Epithelial cell of esophagus (primary cell): ENCODE results near the gene GRPEL2.
A peak's percentile ranks its signal among the peaks of the same experiment; 100 is the strongest.

Experiments
- DNase-seq: peaks from one replicate; pipeline ENCODE4 v3.0.0; 2010; ENCODE audit warnings: low read depth
- H3K4me3 ChIP-seq: 2 replicates; pipeline ENCODE4 v1.5.1; 2011; ENCODE audit warnings: mild to moderate bottlenecking, low read length, control low read depth
- CTCF ChIP-seq: IDR thresholded peaks from 2 replicates; pipeline ENCODE4 v1.5.1; 2011; ENCODE audit warnings: low read depth, mild to moderate bottlenecking, low read length, control low read depth, inconsistent platforms; ENCODE audit not compliant: insufficient read depth; ENCODE audit errors: missing control alignments

GRPEL2 gene

GRCh38 chr5:149374801-149375200 is 29.5 kb downstream of the GRPEL2 start:
- TF ChIP-seq CTCF: no peak
- DNase-seq: no peak
- H3K4me3 ChIP-seq: no peak overlapping the region

- TF ChIP-seq CTCF: no peak
- DNase-seq: no peak
- no peak overlapping the region for H3K4me3 ChIP-seq
Observed at GRCh38 chr5:149375434-149375833, 30.1 kb downstream of the GRPEL2 start.

- TF ChIP-seq CTCF: no peak
- no peak overlapping the region for H3K4me3 ChIP-seq
- no peak for DNase-seq
Observed at GRCh38 chr5:149376104-149376503, 30.8 kb downstream of the GRPEL2 start.

GRCh38 chr5:149376711-149377447 is 31.6 kb downstream of the GRPEL2 start:
- no peak for TF ChIP-seq CTCF
- DNase-seq: no peak

GRCh38 chr5:149378241-149378820 is 33.0 kb downstream of the GRPEL2 start:
- DNase-seq: peak; percentile 58
- TF ChIP-seq CTCF: no peak
- H3K4me3 ChIP-seq: no peak overlapping the region

More at GRCh38 chr5:149376711-149377447, 31.6 kb downstream of the GRPEL2 start:
- no peak overlapping the region for H3K4me3 ChIP-seq

- TF ChIP-seq CTCF: no peak
- no peak for DNase-seq
- no peak within 1 kb of the TSS for H3K4me3 ChIP-seq
Observed at GRCh38 chr5:149379177-149379761, 34.0 kb downstream of the GRPEL2 start, which contains the start of gene IL17B. Gene IL17B (minus strand): TSS chr5:149379292. CDS start chr5:149379225, 67 bp downstream.
